Activated CD8-positive, alpha-beta memory T cell treated with anti-CD3 and anti-CD28 coated beads, Interleukin-2, amount 50 U/mL, for 1 hour (primary cell): ENCODE results near the gene HDLBP.

Experiments used
- DNase-seq: peaks from one replicate; pipeline ENCODE4 v3.0.0-alpha.2; 2020; ENCODE audit errors: extremely low read depth

The HDLBP gene

DNA sequence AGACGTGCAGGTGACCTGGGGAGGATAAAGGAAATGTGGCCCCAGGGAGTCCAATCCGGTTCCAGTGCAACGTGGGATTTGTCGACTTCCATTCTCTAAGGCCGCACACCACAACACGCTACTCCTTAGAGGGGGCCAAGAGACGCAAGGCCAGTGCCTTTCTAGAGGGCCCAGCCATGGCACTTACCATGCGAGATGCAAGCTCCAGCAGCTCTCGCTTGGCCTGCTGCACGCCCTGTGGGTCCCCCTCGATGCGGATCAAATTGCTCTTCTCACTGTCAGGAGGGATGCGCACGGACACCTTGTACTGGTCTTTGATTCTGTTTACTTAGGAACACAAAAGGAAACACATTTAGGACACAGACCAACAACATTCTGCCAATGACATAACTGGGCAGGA is 65.8 kb downstream of the HDLBP start:
- no peak for DNase-seq

DNA sequence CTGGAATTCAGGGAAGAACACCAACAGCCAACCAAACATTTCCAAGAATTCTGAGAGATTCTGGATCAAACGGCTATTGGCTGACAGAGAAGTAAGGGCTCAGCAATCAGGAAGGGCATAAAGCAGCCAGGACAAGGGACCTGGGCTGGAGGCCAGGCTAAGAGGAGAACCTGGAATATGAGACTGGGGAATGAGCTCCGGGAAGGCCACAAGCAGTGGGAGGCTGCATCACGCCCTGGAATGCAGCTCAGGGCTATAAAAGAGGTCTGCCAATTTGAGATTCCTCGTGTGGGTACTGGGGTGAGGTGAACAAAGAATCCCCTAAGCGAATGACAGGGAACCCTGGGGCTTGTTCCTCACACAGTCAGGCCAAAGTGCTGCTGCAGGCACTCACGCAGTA is 66.6 kb downstream of the HDLBP start:
- DNase-seq = no peak

DNA sequence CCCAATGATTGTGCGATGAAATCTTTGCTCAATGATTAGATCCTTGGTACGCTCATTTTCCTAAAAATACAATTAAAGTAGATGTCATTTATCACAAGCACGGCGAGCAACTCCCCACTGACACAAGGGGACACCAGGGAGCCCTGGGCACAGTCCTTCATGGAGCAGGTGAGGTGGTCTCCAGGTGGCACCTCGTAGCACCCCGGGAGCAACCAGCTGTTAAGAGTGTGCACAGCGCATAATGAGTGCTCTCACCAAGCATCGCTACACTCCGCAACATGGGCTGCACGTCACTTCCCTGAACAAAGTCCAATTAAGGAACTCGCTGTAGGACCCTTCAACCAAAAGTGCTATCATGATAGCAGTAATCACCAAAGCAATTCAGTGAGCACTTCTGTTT is 67.2 kb downstream of the HDLBP start:
- no peak for DNase-seq

DNA sequence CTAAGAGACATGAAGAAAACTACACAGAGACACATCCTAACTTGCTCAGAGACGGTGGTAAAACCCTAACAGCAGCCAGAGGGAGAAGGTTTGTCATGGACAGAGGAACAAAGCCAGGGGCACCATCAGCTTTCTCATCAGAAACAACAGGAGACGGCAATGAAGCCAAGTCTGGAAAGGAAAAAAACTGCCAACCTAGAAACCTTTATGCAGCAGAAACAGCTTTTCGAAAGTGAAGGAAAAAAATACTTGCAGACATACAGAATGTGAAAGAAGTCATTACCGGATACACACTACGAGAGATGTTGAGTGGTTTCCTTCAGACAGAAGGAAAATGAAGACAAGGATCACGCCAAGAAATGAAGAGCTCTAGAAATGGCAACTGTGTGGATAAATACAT is 71.1 kb downstream of the HDLBP start:
- DNase-seq = no peak

DNA sequence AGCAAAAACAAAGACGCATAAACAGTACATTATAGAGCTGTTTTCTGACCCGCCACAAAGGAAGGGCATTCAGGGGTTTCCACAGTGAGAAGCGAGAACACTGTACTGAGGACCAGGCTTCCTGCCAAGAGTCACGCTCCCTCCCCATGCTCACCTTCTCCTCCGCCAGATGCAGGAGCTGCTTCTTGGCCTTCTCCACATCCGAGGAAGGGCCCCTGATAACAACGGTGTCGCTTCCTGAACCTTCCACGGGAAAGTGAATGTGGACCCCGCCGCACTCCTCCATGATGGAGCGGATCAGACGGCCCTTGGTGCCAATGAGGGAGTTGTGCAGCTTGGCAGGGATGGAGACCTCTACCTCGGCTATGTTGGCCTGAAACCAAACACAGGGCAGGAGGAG is 73.2 kb downstream of the HDLBP start:
- DNase-seq = no peak

DNA sequence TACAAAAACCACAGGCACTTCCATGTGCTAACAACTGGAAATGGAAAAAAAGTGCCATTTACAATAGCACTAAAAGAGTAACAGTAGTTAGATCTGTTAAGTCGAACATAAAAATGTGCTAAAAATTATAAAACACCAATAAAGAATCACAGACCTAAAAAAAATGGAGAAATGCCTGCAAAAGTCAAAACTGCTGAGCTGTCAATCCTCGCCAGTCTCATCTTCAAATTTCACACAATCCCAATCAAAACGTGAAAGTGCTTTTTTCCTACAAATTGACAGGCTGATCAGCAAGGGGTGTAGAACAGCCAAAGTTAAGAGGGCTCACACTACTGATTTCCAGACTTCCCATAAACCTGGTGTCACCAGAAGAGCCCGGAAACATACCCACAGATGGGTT is 73.8 kb downstream of the HDLBP start:
- no peak for DNase-seq

DNA sequence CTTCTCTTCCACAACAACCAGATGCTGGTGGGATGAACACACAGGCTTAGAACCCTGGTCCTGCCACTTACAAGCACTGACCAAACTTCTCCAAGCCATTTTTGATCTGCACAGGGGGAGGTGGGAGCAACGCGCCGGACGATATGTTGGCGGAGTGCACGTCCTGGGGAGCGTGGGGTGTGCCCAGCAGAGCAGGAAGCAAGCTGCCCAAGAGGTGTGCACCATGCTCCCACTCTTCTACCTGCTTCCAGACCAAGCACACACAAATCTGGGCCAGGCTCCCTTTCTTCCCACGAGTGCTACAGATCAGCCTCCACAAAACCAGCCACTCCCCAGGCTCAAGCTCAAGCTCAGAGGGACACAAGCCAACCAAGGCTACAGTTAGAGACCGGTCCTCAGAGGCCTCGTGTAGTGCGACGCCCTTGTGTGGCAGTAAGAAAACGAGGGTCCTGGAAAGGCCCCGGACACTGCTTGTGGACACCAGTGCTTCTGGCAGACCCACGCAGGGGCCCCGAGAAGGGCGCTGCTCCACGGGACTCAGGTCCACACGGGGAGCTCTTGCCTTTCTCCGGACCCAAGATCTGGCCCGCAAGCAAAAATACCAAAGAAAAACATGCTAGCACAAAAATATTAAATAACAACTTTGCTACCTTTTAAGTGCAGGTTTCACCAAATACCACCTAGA is 75.0 kb downstream of the HDLBP start:
- DNase-seq = no peak

DNA sequence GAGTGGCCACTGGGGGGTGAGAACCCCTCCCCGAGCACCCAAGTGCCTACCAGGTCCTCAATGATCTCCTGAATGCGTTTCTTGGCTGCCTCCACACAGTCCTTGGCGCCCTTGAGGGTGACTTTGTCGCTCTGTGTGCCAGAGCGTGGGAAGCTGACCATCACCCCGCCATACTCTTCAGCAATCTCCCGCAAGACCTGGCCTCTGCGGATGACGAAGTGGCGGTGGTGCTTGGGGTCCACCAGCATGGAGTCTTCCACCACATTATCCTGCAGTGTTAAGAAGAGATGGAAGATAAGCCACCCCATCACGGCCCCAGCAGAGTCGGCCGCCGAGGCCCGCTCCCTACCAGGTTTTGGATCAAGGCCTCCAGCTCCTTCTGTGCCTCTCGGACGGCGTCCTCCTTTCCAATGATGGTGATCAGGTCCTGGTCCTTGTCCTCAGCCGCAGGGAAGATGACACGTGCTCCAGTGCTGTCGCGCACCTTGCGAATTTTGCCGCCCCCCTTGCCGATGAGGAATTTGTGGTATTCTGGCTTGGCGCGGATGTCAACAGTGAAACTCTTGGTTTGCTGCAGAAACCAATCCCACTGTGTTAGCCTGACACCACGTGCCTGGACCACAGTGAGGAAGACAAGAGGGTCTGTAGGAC is 75.8 kb downstream of the HDLBP start:
- DNase-seq = no peak

DNA sequence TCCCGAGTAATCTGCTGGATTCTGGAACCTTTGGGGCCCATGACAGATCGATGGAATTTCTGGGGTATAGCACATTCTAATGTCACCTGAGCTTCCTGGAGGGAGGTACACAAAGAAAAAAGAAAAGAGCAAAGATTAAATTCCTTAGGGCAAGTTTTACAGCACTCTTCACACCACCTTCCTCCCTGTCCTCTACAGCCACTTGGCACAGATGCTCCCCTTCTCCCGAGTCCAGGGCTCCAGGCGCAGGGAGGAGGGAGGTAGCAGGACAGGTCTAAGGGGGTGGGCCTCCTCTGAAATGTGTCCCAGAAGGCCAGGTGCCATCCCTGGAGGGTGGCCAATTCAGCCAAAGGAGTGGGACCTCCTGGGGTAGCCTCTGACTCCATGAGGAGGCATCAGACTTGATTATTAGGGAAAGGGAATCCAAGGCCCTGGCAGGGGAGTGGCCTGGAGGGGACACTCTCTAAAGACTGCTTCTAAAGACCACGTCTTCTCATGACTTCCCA is 76.7 kb downstream of the HDLBP start:
- no peak for DNase-seq

DNA sequence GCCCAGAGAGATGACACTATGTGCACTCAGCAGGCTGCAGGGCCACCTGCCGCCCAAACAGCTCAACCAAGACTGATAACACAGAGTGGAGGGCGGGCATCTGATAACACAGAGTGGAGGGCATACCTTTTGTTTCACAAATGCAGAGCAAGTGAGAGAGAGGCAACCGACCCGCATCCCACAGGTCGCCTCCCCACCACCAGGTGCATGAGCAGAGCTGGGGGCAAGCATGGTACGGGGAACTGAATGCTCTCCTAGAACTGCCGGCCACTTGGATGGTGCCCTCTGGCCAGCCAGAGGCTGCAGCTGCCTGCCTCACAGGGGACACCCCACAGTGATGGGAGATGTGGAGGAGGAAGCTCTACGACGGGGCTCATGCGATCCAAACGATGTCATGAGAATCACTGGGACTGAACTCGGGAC is 77.5 kb downstream of the HDLBP start:
- DNase-seq = no peak

DNA sequence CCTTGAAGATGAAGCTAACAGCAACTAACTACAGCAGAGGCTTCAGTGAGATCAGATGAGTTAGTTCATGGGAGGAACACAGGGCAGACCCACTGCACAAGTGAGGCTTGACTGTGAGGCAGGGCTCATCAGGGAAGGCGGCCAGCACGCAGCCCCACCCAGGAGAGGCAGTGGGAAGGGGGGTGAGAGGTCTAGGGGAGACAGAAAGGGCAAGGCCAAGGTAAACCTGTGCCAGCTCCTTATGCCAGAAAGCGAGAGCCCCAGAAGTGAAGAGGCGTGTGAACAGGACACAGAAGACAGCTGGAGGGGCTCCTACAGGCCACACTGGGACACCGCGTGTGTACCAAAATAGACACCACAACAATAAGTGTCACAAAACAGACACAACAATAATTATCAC is 78.4 kb downstream of the HDLBP start:
- DNase-seq = no peak

DNA sequence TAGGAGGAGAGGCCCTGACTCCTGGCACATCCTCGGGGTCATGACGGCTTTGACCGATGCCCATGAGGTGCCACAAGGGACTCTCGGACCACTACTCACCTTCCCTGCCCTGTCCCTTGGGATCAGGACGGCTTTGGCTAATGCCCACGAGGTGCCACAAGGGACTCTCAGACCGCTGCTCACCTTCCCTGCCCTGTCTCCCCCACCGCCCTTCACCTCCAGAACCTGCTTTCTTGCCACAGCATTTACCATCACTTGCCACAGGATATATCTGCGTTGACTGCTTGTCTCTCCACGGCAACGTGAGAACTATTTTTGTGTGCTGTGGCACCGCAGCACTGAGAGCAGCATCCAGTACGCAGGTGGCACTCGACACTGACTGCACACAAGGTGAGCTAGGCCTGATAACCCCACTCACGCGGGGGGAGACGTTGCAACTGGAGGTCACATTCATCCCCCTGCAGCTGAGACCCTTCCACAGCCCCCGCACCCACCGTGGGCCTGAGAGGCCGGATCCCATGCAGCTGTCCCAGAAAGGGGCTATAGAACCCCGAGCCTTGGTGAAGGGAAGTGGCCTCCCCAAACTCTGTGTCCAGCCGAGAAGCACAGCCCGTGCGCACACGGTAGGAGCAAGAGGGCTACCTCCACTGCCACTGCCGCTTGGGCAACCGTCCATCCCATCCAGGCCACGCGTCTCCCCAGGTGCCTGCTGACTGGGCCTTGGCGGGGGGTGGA is 79.4 kb downstream of the HDLBP start:
- DNase-seq = no peak

DNA sequence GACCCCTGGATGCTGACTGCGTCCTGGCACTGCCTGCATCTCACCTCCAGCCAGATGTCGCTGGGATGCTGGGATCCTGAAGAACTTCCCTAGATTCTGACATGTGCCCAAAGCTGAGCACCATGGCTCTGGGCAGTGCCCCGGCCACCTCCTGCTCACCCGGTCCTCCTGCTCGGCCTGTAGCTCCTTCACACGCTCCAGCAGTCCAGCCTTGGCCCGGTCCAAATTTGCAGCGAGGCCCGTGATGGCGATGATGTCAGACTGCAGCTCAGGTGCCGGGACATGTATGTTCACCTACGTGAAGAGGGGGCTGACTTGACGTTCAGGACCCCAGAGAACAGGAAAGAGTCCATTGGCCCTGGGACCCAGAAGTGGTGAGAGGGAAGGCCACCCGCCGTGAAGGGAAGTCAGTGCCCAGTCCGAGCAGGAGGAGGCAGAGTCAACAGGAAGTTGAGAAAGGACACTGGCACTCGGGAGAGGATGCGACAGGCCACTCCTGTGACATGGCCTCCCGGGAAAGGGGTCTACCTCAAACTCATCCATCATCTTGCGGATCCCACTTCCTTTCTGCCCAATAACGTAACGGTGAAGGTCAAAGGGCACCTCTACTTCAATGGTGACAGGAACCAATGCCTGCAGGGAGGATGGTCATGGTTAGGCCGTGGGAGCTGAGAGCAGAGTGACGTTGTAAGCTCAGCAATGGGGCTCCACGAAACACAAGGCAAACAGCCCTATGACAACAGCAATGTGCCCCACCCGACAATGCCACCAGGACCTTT is 80.3 kb downstream of the HDLBP start:
- DNase-seq = no peak

DNA sequence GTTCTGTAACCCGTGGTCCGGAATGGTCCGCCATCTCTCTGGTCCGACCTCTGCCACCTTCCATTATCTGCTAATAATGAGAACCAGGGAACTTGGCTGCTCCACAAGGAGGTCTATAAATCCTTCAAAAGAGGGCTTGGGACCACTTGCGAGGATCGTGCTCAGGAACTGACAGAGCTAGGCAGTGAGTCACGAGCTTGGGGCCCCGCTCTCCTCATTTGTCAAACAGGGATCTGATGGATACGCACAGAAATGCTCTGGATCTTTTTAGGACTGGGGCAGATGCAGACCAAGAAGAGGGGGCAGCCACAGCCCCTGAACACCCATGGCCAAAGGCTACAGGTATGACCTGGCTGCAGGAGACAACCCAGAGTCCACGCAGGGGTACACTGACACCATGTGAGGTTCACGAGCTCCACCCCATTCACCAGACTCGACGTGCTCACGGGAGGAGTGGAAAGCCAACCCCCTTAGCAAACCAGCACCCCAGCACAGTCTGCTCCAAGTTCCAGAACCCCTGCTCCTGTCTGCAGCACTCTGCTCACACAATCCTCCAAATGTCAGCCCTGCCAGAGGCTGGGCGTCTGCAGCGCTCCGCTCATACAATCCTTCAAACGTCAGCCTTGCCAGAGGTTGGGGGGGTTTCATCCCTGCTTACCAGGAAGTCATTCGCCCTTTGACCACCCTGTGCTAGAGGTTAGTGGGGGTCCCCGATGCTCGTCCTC is 81.2 kb downstream of the HDLBP start:
- no peak for DNase-seq

DNA sequence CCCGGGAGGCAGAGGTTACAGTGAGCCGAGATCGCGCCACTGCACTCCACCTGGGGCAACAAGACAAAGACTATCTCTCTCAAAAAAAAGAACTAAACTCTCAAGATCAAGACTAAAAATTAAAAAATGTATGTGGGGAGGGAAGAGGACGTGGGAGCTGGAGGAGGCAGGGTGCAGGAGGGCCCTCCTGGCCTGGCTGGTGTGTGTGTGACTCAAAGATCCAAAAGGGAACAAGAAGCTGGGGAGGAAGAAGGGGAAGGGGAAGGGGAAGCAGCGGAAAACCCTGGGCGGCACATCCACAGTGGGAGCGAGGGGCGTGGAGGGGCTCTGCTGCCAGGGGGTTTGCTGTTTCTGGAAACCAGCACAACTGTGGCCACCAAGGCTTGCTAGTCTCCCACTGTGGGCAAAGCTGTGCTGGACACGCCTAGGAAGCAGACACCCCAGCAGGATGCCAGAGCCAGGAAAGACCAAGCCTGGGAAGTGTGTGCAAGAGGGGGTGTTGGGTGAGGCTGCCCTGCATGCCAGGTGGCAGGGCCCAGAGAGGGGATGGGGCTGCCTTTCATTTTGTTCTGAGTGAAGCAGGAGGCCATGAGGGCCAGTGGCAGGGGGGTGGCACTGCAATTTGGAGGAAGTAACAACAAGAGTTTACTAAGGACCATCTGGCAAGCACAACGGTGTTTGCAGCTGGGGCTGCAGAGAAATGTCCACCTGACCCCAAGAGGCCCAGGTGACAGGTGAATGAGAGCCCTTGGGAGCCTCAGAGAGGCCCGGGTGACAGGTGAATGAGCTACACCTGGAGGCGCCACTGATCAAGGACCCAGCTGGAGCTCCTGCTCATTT is 82.5 kb downstream of the HDLBP start:
- DNase-seq = no peak

DNA sequence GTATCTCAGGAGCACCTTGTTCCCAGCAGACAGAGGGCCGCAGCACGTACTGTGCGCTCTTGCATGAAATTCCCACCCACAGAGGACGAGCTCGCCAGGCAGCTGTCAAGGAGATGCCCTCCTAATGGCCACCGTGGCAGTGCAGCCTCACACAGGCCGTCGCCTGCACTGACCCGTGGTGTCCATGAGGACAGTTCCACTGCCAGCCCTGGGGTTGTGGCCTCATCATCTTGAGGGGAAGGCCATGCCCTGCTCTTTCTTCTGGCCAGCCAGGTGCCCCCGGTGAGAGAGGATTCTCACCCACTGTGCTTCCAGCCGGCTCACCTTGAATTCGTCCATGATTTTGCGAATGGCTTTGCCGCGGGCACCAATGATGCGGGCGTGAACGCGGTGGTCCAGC is 85.0 kb downstream of the HDLBP start:
- DNase-seq = no peak

DNA sequence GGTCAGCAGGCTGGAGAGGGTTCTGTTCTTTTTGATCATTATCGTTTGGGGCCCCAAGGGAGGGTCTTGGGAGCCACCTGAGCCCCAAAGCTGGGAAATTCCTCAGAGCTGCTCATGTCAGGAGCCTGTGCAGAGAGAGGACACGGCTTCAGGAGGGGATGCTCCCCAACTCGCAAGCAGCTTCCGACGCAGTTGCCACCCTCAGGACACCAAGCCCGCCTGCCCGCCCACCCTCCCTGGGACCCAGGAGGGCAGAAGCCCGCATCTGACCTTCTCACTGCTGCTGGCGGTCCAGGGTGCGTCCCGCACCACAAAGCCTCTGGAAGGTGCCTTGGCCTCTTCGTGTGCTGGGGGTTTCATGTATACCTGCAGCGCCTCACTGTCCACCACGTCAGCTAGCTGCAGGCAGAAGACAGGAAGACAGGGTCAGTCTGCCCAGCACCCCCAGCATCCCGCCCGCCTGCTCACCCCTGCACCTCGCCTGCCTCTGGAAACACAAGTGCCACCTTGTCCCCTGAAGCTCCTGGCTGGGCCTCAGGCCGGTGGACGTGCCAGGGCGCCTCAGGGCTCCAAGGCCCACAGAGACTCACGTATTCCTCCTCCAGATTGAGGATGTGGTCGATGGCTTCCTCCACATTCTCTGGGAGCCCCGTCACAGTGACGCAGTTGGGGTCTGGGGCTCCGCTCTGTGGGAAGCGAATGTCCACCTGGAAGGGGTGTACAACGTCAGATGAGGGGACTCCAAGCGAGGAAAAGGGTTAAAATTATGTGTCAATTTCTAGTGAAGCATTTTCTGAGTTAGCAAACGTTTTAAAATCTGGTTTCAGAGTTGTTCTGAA is 85.7 kb downstream of the HDLBP start:
- no peak for DNase-seq

DNA sequence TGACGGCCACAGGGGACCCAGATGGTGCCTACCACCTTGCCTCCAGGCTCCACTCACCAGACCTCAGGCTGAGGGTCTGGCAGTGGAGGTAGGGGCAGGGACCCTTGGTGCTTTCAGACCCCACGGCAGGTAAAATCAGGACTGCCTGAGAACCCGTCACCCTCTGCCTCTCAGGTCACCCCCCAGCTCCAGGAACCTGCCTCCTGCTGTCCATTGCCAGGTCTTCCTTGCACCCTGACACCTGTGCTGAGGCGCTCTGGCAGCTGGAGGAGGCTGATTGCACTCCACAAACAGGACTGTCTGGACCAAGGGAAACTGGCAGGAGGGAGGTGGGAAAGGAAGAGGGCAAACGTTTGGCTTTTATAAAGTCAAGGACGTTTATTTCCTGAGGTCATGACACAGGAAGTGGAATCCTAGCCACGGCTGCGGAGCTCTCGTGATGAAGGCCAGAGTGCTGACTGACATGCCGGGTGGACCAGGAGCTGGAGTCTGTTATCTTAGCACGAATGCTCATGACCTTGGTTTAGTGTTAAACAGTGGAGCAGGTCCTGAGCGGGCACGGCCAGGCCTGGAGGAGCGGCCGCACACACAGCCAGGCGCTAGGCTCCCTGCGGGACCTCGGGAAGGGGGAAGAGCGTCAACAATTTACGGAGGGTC is 86.5 kb downstream of the HDLBP start:
- DNase-seq = no peak
